Measurements from ENCODE around the gene PERCC1.

PERCC1 gene

GRCh38 chr16:1385232-1385631, 45.6 kb upstream of the PERCC1 start:
- Histone ChIP-seq H3K9me2 (replicated peaks; ENCODE audit: control insufficient read depth, low read length) (no peaks in the 10 kb centered on the region), H3K4me2 (ENCODE audit: low read length) (no peak overlapping the region), H3F3A (ENCODE audit: control insufficient read depth, insufficient read depth) (no peaks in the 10 kb centered on the region), H3K36me3 (ENCODE audit: control insufficient read depth, low read length) (no peaks in the 10 kb centered on the region), H3K27me3 (ENCODE audit: control insufficient read depth, low read length) (no peaks in the 10 kb centered on the region), H3K9me3 (ENCODE audit: control insufficient read depth, insufficient read depth, low read length) (no peaks in the 10 kb centered on the region), H4K20me1 (ENCODE audit: control insufficient read depth, insufficient read depth, low read depth, low read length) (no peaks in the 10 kb centered on the region), H3K4me1 (ENCODE audit: control insufficient read depth, low read length) (peaks cover under 1% of the 10 kb centered on the region), H3K79me2 (ENCODE audit: control insufficient read depth, low read length) (no peaks in the 10 kb centered on the region), H3K27ac (ENCODE audit: low read depth, low read length) (no peak overlapping the region), H3K4me3 (ENCODE audit: low read length) (no peak overlapping the region)
- TF ChIP-seq CTCF (IDR thresholded peaks at IDR 0.05; ENCODE audit: low read depth, low read length, poor library complexity, severe bottlenecking) = no peak
- TF ChIP-seq EZH2phosphoT487 (IDR thresholded peaks at IDR 0.05; ENCODE audit: borderline replicate concordance, low read length) = no peak

GRCh38 chr16:1387331-1387730, 43.5 kb upstream of the PERCC1 start:
- H4K20me1 ChIP-seq (ENCODE audit: control insufficient read depth, insufficient read depth, low read depth, low read length) = no peaks in the 10 kb centered on the region
- no peak overlapping the region for H3K27ac ChIP-seq (ENCODE audit: low read depth, low read length)
- H3K4me3 ChIP-seq (ENCODE audit: low read length) = no peak overlapping the region
- no peaks in the 10 kb centered on the region for H3K79me2 ChIP-seq (ENCODE audit: control insufficient read depth, low read length)
- no peaks in the 10 kb centered on the region for H3K36me3 ChIP-seq (ENCODE audit: control insufficient read depth, low read length)
- TF ChIP-seq CTCF (IDR thresholded peaks at IDR 0.05; ENCODE audit: low read depth, low read length, poor library complexity, severe bottlenecking) (no peak), EZH2phosphoT487 (IDR thresholded peaks at IDR 0.05; ENCODE audit: borderline replicate concordance, low read length) (no peak)
- H3K9me3 ChIP-seq (ENCODE audit: control insufficient read depth, insufficient read depth, low read length) = no peaks in the 10 kb centered on the region
- H3F3A ChIP-seq (ENCODE audit: control insufficient read depth, insufficient read depth) = no peaks in the 10 kb centered on the region
- no peaks in the 10 kb centered on the region; the same call in 1 of the 2 replicates for H3K4me1 ChIP-seq (ENCODE audit: control insufficient read depth, low read length)
- no peaks in the 10 kb centered on the region for H3K9me2 ChIP-seq (replicated peaks; ENCODE audit: control insufficient read depth, low read length)
- no peaks in the 10 kb centered on the region for H3K27me3 ChIP-seq (ENCODE audit: control insufficient read depth, low read length)
- H3K4me2 ChIP-seq (ENCODE audit: low read length) = no peak overlapping the region

DNA sequence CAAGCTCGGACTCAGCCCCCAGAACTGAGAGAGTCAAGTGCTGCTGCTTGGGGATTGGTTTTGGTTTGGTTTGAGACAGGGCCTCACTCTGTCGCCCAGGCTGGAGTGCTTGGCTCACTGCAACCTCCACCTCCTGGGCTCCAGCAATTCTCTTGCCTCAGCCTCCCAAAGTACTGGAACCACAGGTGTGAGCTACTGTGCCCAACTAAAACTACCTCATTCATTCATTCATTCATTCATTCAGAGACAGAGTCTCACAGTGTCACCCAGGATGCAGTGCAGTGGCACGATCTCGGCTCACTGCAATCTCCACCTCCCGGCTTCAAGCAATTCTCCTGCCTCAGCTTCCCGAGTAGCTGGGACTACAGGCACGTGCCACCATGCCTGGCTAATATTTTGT, 41.1 kb upstream of the PERCC1 start:
- Histone ChIP-seq H3K9me2 (replicated peaks; ENCODE audit: control insufficient read depth, low read length) (no peaks in the 10 kb centered on the region), H3K4me1 (ENCODE audit: control insufficient read depth, low read length) (no peaks in the 10 kb centered on the region; the same call in 1 of the 2 replicates), H3K27ac (ENCODE audit: low read depth, low read length) (no peak overlapping the region), H3K36me3 (ENCODE audit: control insufficient read depth, low read length) (no peaks in the 10 kb centered on the region), H3K4me2 (ENCODE audit: low read length) (no peak overlapping the region), H3K79me2 (ENCODE audit: control insufficient read depth, low read length) (no peaks in the 10 kb centered on the region), H3K27me3 (ENCODE audit: control insufficient read depth, low read length) (no peaks in the 10 kb centered on the region), H3K9me3 (ENCODE audit: control insufficient read depth, insufficient read depth, low read length) (no peaks in the 10 kb centered on the region), H3K4me3 (ENCODE audit: low read length) (no peak overlapping the region), H4K20me1 (ENCODE audit: control insufficient read depth, insufficient read depth, low read depth, low read length) (no peaks in the 10 kb centered on the region), H3F3A (ENCODE audit: control insufficient read depth, insufficient read depth) (no peaks in the 10 kb centered on the region)
- TF ChIP-seq EZH2phosphoT487 (IDR thresholded peaks at IDR 0.05; ENCODE audit: borderline replicate concordance, low read length) (no peak), CTCF (IDR thresholded peaks at IDR 0.05; ENCODE audit: low read depth, low read length, poor library complexity, severe bottlenecking) (no peak)
